Keratinocyte (primary cell): ENCODE results near the gene TIAM1. TPM values are rescaled to one million over a fixed set of nuclear protein-coding genes. Genes with fewer than 3 reads are reported as not detected.
A peak's percentile ranks its signal among the peaks of the same experiment; 100 is the strongest.

ENCODE experiments used
- DNase-seq: peaks from one replicate; pipeline ENCODE4 v3.0.0-alpha.2; 2011; ENCODE audit warnings: low read depth, missing footprints, low spot score
- FAIRE-seq: peaks from 2 replicates; lab custom pipeline; 2011; peaks lifted over from hg19 to GRCh38; lab: Jason Lieb, UNC
- H2AFZ ChIP-seq: 2 replicates; pipeline ENCODE4 v1.6.0; 2012; ENCODE audit warnings: low read length, control low read depth, inconsistent platforms; ENCODE audit not compliant: control insufficient read depth
- H3K27ac ChIP-seq: 2 replicates; pipeline ENCODE4 v1.5.1; 2011; ENCODE audit warnings: low read length; ENCODE audit not compliant: control insufficient read depth, insufficient read depth
- H3K27me3 ChIP-seq: 3 replicates; pipeline ENCODE4 v1.6.0; 2011; ENCODE audit warnings: low read length; ENCODE audit not compliant: control insufficient read depth, insufficient read depth; ENCODE audit errors: extremely low read depth
- H3K36me3 ChIP-seq, 2 experiments: 2 replicates in 1 of 2; 3 replicates in 1 of 2; pipeline ENCODE4 v1.5.1; 2011; ENCODE audit warnings: low read length in 2 of 2, mild to moderate bottlenecking in 1 of 2; ENCODE audit not compliant: control insufficient read depth in 2 of 2, insufficient read depth in 2 of 2; ENCODE audit errors: extremely low read depth in 1 of 2
- H3K4me1 ChIP-seq: 3 replicates; pipeline ENCODE4 v1.5.1; 2011; ENCODE audit warnings: low read length; ENCODE audit not compliant: control insufficient read depth, insufficient read depth; ENCODE audit errors: extremely low read depth
- H3K4me2 ChIP-seq: 3 replicates; pipeline ENCODE4 v1.6.0; 2011; ENCODE audit warnings: low read depth, low read length; ENCODE audit not compliant: control insufficient read depth, insufficient read depth; ENCODE audit errors: extremely low read depth
- H3K4me3 ChIP-seq, 3 experiments: fragments of 200-600 bp in 1 of 3; sonication (generic) in 1 of 3; 2 replicates in 2 of 3; 3 replicates in 1 of 3; pipeline ENCODE4 v1.5.1; 2011 to 2016; ENCODE audit warnings: low read length in 3 of 3, mild to moderate bottlenecking in 3 of 3, control low read depth in 2 of 3, inconsistent platforms in 1 of 3, low read depth in 1 of 3, mixed read lengths in 1 of 3, mixed run types in 1 of 3, moderate library complexity in 1 of 3; ENCODE audit not compliant: control insufficient read depth in 2 of 3, insufficient read depth in 2 of 3; ENCODE audit errors: extremely low read depth in 1 of 3
- H3K79me2 ChIP-seq: 2 replicates; pipeline ENCODE4 v1.6.0; 2012; ENCODE audit warnings: low read length; ENCODE audit not compliant: control insufficient read depth, insufficient read depth
- H3K9ac ChIP-seq: 3 replicates; pipeline ENCODE4 v1.6.0; 2011; ENCODE audit warnings: low read length; ENCODE audit not compliant: control insufficient read depth, insufficient read depth; ENCODE audit errors: extremely low read depth
- H3K9me1 ChIP-seq: 3 replicates; pipeline ENCODE4 v1.6.0; 2011; ENCODE audit warnings: low read length; ENCODE audit not compliant: control insufficient read depth, insufficient read depth; ENCODE audit errors: extremely low read depth
- H3K9me3 ChIP-seq: 2 replicates; pipeline ENCODE4 v1.5.1; 2012; ENCODE audit warnings: low read depth, low read length; ENCODE audit not compliant: control insufficient read depth
- H4K20me1 ChIP-seq: 3 replicates; pipeline ENCODE4 v1.6.0; 2011; ENCODE audit warnings: low read length; ENCODE audit not compliant: control insufficient read depth, insufficient read depth; ENCODE audit errors: extremely low read depth
- CTCF ChIP-seq, 3 experiments: IDR thresholded peaks in 1 of 3; conservative IDR thresholded peaks in 1 of 3; optimal IDR thresholded peaks in 1 of 3; 2 replicates in 2 of 3; 3 replicates in 1 of 3; pipeline versions ENCODE3 to v1.5.1; 2011; ENCODE audit warnings: low read length in 3 of 3, mild to moderate bottlenecking in 3 of 3, moderate library complexity in 2 of 3, control low read depth in 1 of 3, inconsistent platforms in 1 of 3; ENCODE audit not compliant: insufficient read depth in 2 of 3; ENCODE audit errors: extremely low read depth in 1 of 3
- EZH2 ChIP-seq: IDR thresholded peaks from one replicate; pipeline ENCODE4 v1.6.1; 2012; ENCODE audit warnings: inconsistent platforms, mild to moderate bottlenecking, low read length, moderate library complexity
- dilution Hi-C: fragments of 300-500 bp; cut with MboI; formaldehyde crosslinking; loops from one replicate; pipeline ENCODE4 v1.7.0; 2020; ENCODE audit warnings: low sequenced_read_pairs; ENCODE audit not compliant: extremely low pct_ligation_motif_present
- polyA plus RNA-seq, 5 experiments: library from polyadenylated mRNA; depleted of rRNA in 3 of 5; stranded (reverse) in 3 of 5; stranded (forward) in 1 of 5; unstranded in 1 of 5; fragments of >200 nt; gene quantifications; 1 replicate in 1 of 5; 2 replicates in 3 of 5; 3 replicates in 1 of 5; pipeline versions ENCODE4 v1.2.1 to v1.2.3, GENCODE V29; 2011 to 2012; ENCODE audit warnings: missing spikeins in 2 of 5, low read depth in 1 of 5, low replicate concordance in 1 of 5

The TIAM1 gene
- polyA plus RNA-seq, 1 donor (not counting 4 experiments of a cell fraction or from before 2014, with no cell fraction given), result 8.3 TPM

- Histone ChIP-seq H3K27me3 (no peaks in the 10 kb centered on the region), H3K27ac (peak overlapping the region; percentile 91), H3K79me2 (no peaks in the 10 kb centered on the region), H3K9me1 (no peaks in the 10 kb centered on the region), H3K9ac (peak overlapping the region; percentile 67), H3K4me2 (peak overlapping the region; percentile 68), H3K4me1 (peaks cover 41% of the 10 kb centered on the region), H4K20me1 (no peaks in the 10 kb centered on the region), H3K9me3 (no peaks in the 10 kb centered on the region), H2AFZ (no peak overlapping the region), H3K4me3 (peak overlapping the region in 2 of 3 experiments; percentile 26 to 40), H3K36me3 (no peaks in the 10 kb centered on the region)
- FAIRE-seq (peak; percentile 100), DNase-seq (peak; percentile 90)
- no peak for TF ChIP-seq CTCF (optimal IDR thresholded peaks at IDR 0.05 in 1 of 3, IDR thresholded peaks at IDR 0.05 in 1 of 3, conservative IDR thresholded peaks at IDR 0.05 in 1 of 3; ENCODE audit: extremely low read depth in 1 of 3, insufficient read depth in 2 of 3, low read length in 3 of 3)
- no peak for TF ChIP-seq EZH2
- dilution Hi-C loops, result no loop called here
These were observed 10.8 kb upstream of the TIAM1 start for GRCh38 chr21:31354604-31355443.

GRCh38 chr21:31354122-31354521, 10.1 kb upstream of the TIAM1 start:
- H2AFZ ChIP-seq, result no peak overlapping the region
- FAIRE-seq, result no peak
- DNase-seq, result peak; percentile 59
- H3K9ac ChIP-seq, result peak overlapping the region; percentile 67
- no peaks in the 10 kb centered on the region for H4K20me1 ChIP-seq
- H3K4me1 ChIP-seq, result peaks cover 41% of the 10 kb centered on the region
- no peaks in the 10 kb centered on the region for H3K79me2 ChIP-seq
- no peaks in the 10 kb centered on the region for H3K27me3 ChIP-seq
- H3K9me1 ChIP-seq, result no peaks in the 10 kb centered on the region
- no peaks in the 10 kb centered on the region for H3K36me3 ChIP-seq
- no peak overlapping the region for H3K4me3 ChIP-seq
- H3K27ac ChIP-seq, result peak overlapping the region; percentile 91
- peak overlapping the region; percentile 68 for H3K4me2 ChIP-seq
- dilution Hi-C loops, result no loop called here
- TF ChIP-seq CTCF (optimal IDR thresholded peaks at IDR 0.05 in 1 of 3, IDR thresholded peaks at IDR 0.05 in 1 of 3, conservative IDR thresholded peaks at IDR 0.05 in 1 of 3; ENCODE audit: extremely low read depth in 1 of 3, insufficient read depth in 2 of 3, low read length in 3 of 3), result no peak
- no peak for TF ChIP-seq EZH2
- no peaks in the 10 kb centered on the region for H3K9me3 ChIP-seq
